Panc1 (cell line): Measurements from ENCODE around the gene GJA3. TPM values are rescaled to one million over a fixed set of nuclear protein-coding genes. Genes with fewer than 3 reads are reported as not detected.

Experiments used
- ATAC-seq: fragments of 200-7000 bp; cut with Tn5 transposase; 2 replicates; pipeline ENCODE4 v1.9.1; 2020; ENCODE audit warnings: mild to moderate bottlenecking, moderate library complexity
- BruUV-seq: library from RNA; stranded (reverse); fragments of 400-500 nt; replicated peaks from 2 replicates; lab custom pipeline; 2021; lab: Mats Ljungman, UMichigan
- CTCF ChIA-PET: fragments of 300-600 bp; sonication (Branson Sonifier 250); formaldehyde crosslinking; loops from one replicate; lab custom pipeline; 2022; ENCODE audit warnings: antibody characterized with exemption; lab: Charles Lee
- POLR2A ChIA-PET: fragments of 300-600 bp; sonication (Branson Sonifier 250); formaldehyde crosslinking; loops from one replicate; lab custom pipeline; 2022; ENCODE audit warnings: antibody characterized with exemption; lab: Charles Lee
- DNase-seq: peaks from one replicate; pipeline ENCODE4 v3.0.0-alpha.2; 2010; ENCODE audit warnings: low read depth, low spot score
- H3K27ac ChIP-seq: 2 replicates; pipeline ENCODE4 v1.5.1; 2011; ENCODE audit warnings: mild to moderate bottlenecking, low read length, inconsistent platforms
- H3K27me3 ChIP-seq: fragments of 200-500 bp; sonication (Bioruptor generic); 2 replicates; pipeline ENCODE4 v1.6.0; 2014; ENCODE audit warnings: low read length, inconsistent platforms; ENCODE audit not compliant: control insufficient read depth, insufficient read depth
- H3K36me3 ChIP-seq: fragments of 200-500 bp; sonication (Bioruptor generic); 2 replicates; pipeline ENCODE4 v1.5.1; 2014; ENCODE audit warnings: inconsistent platforms, mild to moderate bottlenecking, low read length, moderate library complexity; ENCODE audit not compliant: control insufficient read depth, insufficient read depth
- H3K4me1 ChIP-seq: 2 replicates; pipeline ENCODE4 v1.5.1; 2011; ENCODE audit warnings: inconsistent platforms, mild to moderate bottlenecking, low read length, moderate library complexity; ENCODE audit not compliant: control insufficient read depth, insufficient read depth
- H3K4me3 ChIP-seq, 2 experiments: 2 replicates each; pipeline ENCODE4 v1.5.1; 2011 to 2012; ENCODE audit warnings: low read depth in 2 of 2, low read length in 2 of 2, mild to moderate bottlenecking in 2 of 2, inconsistent platforms in 1 of 2, moderate library complexity in 1 of 2
- H3K9me3 ChIP-seq: fragments of 200-500 bp; sonication (Bioruptor generic); 2 replicates; pipeline ENCODE4 v1.5.1; 2014; ENCODE audit warnings: low read depth, mild to moderate bottlenecking, inconsistent platforms, low read length, moderate library complexity; ENCODE audit not compliant: control insufficient read depth, insufficient read depth
- CTCF ChIP-seq: fragments of 450-650 bp; IDR thresholded peaks from 2 replicates; pipeline ENCODE4 v1.5.1; 2017; ENCODE audit warnings: mild to moderate bottlenecking
- POLR2AphosphoS5 ChIP-seq: IDR thresholded peaks from 2 replicates; pipeline ENCODE4 v1.6.1; 2012; ENCODE audit warnings: mild to moderate bottlenecking, low read depth, low read length, moderate library complexity
- REST ChIP-seq, 2 experiments: IDR thresholded peaks; 2 replicates each; pipeline ENCODE4 v1.6.1; 2011 to 2012; ENCODE audit warnings: low read depth in 2 of 2, control low read depth in 1 of 2, low read length in 1 of 2, mild to moderate bottlenecking in 1 of 2, moderate library complexity in 1 of 2; ENCODE audit not compliant: insufficient read depth in 1 of 2
- SIN3A ChIP-seq: IDR thresholded peaks from 2 replicates; pipeline ENCODE4 v1.6.1; 2012; ENCODE audit warnings: low read depth, mild to moderate bottlenecking, low read length, moderate library complexity, borderline replicate concordance; ENCODE audit not compliant: insufficient read depth
- TCF7L2 ChIP-seq: IDR thresholded peaks from 2 replicates; pipeline ENCODE4 v1.6.1; 2011; ENCODE audit warnings: mild to moderate bottlenecking, low read depth, low read length, inconsistent platforms
- in situ Hi-C: cut with HindIII; loops from 2 replicates; pipeline ENCODE4 v1.10.0; 2016; ENCODE audit warnings: low sequenced_read_pairs, low pct_unique_long_range_greater_than_20kb
- intact Hi-C: fragments of 100-400 bp; cut with micrococcal nuclease; formaldehyde crosslinking; loops from one replicate; pipeline ENCODE4 v1.10.0; 2022; ENCODE audit not compliant: unreplicated experiment
- total RNA-seq: library from RNA; stranded (reverse); gene quantifications from one replicate; pipeline ENCODE4 v1.2.1, GENCODE V29; 2021; ENCODE audit not compliant: unreplicated experiment

Gene GJA3
- total RNA-seq, 1 experiment from 2014 or later, result 11.6 TPM

- H3K4me1 ChIP-seq, result 0 out of 2 replicates have a peak, but pooled peaks cover 3% of the 10 kb centered on the region
- H3K27me3 ChIP-seq, result no peaks in the 10 kb centered on the region
- H3K9me3 ChIP-seq, result no peaks in the 10 kb centered on the region
- in situ Hi-C loops (no loop called here), intact Hi-C loops (no loop called here)
- ATAC-seq, result no peak
- TF ChIP-seq TCF7L2 (no peak), SIN3A (no peak), REST (IDR thresholded peaks at IDR 0.05; ENCODE audit: insufficient read depth in 1 of 2, low read depth in 2 of 2, low read length in 1 of 2) (no peak), CTCF (no peak), POLR2AphosphoS5 (no peak)
- no peak overlapping the region for H3K27ac ChIP-seq
- no peak for DNase-seq
- ChIA-PET POLR2A (no interaction called here), CTCF (no interaction called here)
- BruUV-seq, result no TSS peak
- H3K4me3 ChIP-seq, result no peak overlapping the region
- H3K36me3 ChIP-seq, result no peaks in the 10 kb centered on the region
These were observed 7.5 kb upstream of the GJA3 start for GRCh38 chr13:20168396-20168795.

- H3K27me3 ChIP-seq, result no peaks in the 10 kb centered on the region
- H3K4me3 ChIP-seq, result no peak overlapping the region
- ChIA-PET CTCF (no interaction called here), POLR2A (no interaction called here)
- TF ChIP-seq CTCF (no peak), SIN3A (no peak), REST (IDR thresholded peaks at IDR 0.05; ENCODE audit: insufficient read depth in 1 of 2, low read depth in 2 of 2, low read length in 1 of 2) (no peak)
- H3K36me3 ChIP-seq, result no peaks in the 10 kb centered on the region
- intact Hi-C loops (no loop called here), in situ Hi-C loops (no loop called here)
- no peak for DNase-seq
- no peak for ATAC-seq
- H3K27ac ChIP-seq, result no peak overlapping the region
- H3K9me3 ChIP-seq, result no peaks in the 10 kb centered on the region
- H3K4me1 ChIP-seq, result 0 out of 2 replicates have a peak, but pooled peaks cover 3% of the 10 kb centered on the region
- no TSS peak for BruUV-seq
These were observed 4.8 kb upstream of the GJA3 start for GRCh38 chr13:20165417-20166257.
